Type B pancreatic cell (in vitro differentiated cells): Measurements from ENCODE around the gene S100A7A. TPM values are rescaled to one million over a fixed set of nuclear protein-coding genes. Genes with fewer than 3 reads are reported as not detected.

Experiments
- DNase-seq: peaks from one replicate; pipeline ENCODE4 v3.0.0; 2021; ENCODE audit warnings: mixed read lengths; ENCODE audit not compliant: unreplicated experiment; ENCODE audit errors: extremely low spot score
- H3K27ac Mint-ChIP-seq: 2 replicates; pipeline ENCODE4 v1.8.0; 2021; ENCODE audit warnings: mild to moderate bottlenecking, mixed read lengths
- H3K27me3 Mint-ChIP-seq: 2 replicates; pipeline ENCODE4 v1.8.0; 2021; ENCODE audit warnings: mixed read lengths
- H3K36me3 Mint-ChIP-seq: 2 replicates; pipeline ENCODE4 v1.8.0; 2021; ENCODE audit warnings: mixed read lengths
- H3K4me1 Mint-ChIP-seq: one replicate; pipeline ENCODE4 v1.8.0; 2021; ENCODE audit warnings: mixed read lengths; ENCODE audit not compliant: unreplicated experiment
- H3K4me3 Mint-ChIP-seq: 2 replicates; pipeline ENCODE4 v1.8.0; 2021; ENCODE audit warnings: mild to moderate bottlenecking, mixed read lengths
- H3K9me3 Mint-ChIP-seq: 2 replicates; pipeline ENCODE4 v1.8.0; 2021; ENCODE audit warnings: mixed read lengths
- CTCF ChIP-seq: fragments of 200-600 bp; sonication (generic); conservative IDR thresholded peaks from 2 replicates; pipeline ENCODE4 v1.5.0; 2021; ENCODE audit warnings: antibody characterized with exemption, mild to moderate bottlenecking
- total RNA-seq: library from RNA; stranded (reverse); gene quantifications from 2 replicates; pipeline ENCODE4 v1.2.1, GENCODE V29; 2021; ENCODE audit warnings: low replicate concordance

The S100A7A gene
- total RNA-seq, 1 donor from 2014 or later, result not detected

- Mint-ChIP-seq H3K9me3 (peaks cover 11% of the 10 kb centered on the region), H3K4me1 (no peaks in the 10 kb centered on the region), H3K27me3 (peaks cover 2% of the 10 kb centered on the region), H3K4me3 (no peak overlapping the region), H3K27ac (no peak overlapping the region), H3K36me3 (no peaks in the 10 kb centered on the region)
- TF ChIP-seq CTCF, result no peak
- DNase-seq, result no peak
Measured at GRCh38 chr1:153386500-153386901, 29.8 kb upstream of the S100A7A start.

GRCh38 chr1:153387001-153387400, 29.3 kb upstream of the S100A7A start:
- no peak for TF ChIP-seq CTCF
- Mint-ChIP-seq H3K9me3 (peaks cover 7% of the 10 kb centered on the region), H3K4me3 (no peak overlapping the region), H3K27me3 (peaks cover 4% of the 10 kb centered on the region), H3K36me3 (no peaks in the 10 kb centered on the region), H3K27ac (no peak overlapping the region), H3K4me1 (no peaks in the 10 kb centered on the region)
- DNase-seq, result no peak

GRCh38 chr1:153387785-153388184, 28.5 kb upstream of the S100A7A start:
- Mint-ChIP-seq H3K36me3 (no peaks in the 10 kb centered on the region), H3K27ac (no peak overlapping the region), H3K4me3 (no peak overlapping the region), H3K9me3 (no peaks in the 10 kb centered on the region), H3K27me3 (peaks cover 4% of the 10 kb centered on the region), H3K4me1 (no peaks in the 10 kb centered on the region)
- TF ChIP-seq CTCF, result no peak
- no peak for DNase-seq

GRCh38 chr1:153389401-153389800, 26.9 kb upstream of the S100A7A start:
- Mint-ChIP-seq H3K9me3 (no peaks in the 10 kb centered on the region), H3K27ac (no peak overlapping the region), H3K36me3 (no peaks in the 10 kb centered on the region), H3K4me3 (peak overlapping the region; percentile 52), H3K4me1 (no peaks in the 10 kb centered on the region), H3K27me3 (peaks cover 8% of the 10 kb centered on the region)
- TF ChIP-seq CTCF, result no peak
- DNase-seq, result no peak

GRCh38 chr1:153389973-153390879, 26.1 kb upstream of the S100A7A start:
- TF ChIP-seq CTCF, result no peak
- DNase-seq, result peak; percentile 47
- H3K9me3 Mint-ChIP-seq, result no peaks in the 10 kb centered on the region
- H3K27me3 Mint-ChIP-seq, result peaks cover 9% of the 10 kb centered on the region
- no peaks in the 10 kb centered on the region for H3K4me1 Mint-ChIP-seq
- peak overlapping the region; percentile 62 for H3K27ac Mint-ChIP-seq
- no peaks in the 10 kb centered on the region for H3K36me3 Mint-ChIP-seq
- H3K4me3 Mint-ChIP-seq, result peak overlapping the region; percentile 80
